Stimulated activated CD8-positive, alpha-beta memory T cell treated with anti-CD3 and anti-CD28 coated beads, Interleukin-12 subunit alpha, Interleukin-12 subunit beta, amount 100 ng/mL, for 1 hour (primary cell): ENCODE results near the gene ZNF564.
"Not testable (repeated sequence)": the region's sequence is repeated elsewhere in the genome, so short reads cannot be mapped to it uniquely, and the experiment has no call there.

Experiments used
- DNase-seq: peaks from one replicate; pipeline ENCODE4 v3.0.0-alpha.2; 2020; ENCODE audit warnings: low read depth

The ZNF564 gene

DNA sequence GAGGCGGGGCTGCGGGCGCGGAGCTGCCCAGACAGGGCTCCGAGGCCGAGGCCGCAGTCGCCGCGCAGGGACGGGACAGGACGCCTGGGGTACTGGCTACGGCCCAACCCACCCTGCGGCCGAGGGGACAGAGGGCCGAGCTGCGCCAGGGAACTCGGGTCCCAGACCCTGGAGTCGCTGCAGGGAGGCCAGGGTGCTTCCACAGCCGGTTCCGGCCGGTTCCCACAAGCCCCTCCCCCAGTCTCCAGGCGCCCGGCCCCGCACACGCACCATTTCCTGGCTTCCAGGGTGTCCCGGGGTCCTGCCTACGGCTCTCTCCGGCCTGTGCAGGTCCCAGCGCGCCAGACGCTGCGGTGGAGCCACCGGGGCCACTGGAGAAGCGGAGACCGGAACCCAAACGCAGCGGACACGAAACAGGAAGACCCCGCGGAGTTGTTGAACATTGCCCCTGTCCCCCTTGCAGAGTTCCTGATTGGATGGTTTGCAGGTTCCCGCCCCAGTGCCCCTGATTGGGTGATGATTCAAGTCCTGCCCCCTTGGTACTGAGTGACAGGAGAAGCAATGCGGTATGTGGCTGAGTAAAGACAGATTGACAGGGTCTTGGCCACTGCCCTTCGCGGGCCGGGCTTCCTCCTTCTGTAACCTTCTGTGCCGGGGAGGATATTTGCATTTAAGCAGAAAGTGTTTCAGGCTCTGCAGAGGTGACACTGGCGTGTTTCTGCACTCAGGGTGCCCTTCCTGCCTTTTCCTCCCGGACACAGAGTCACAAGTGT is at the start of gene ZNF564:
TSS of gene ZNF564 (minus strand) at position 423 of the 773 bp plus-strand sequence. CDS start at position 273, 150 bp downstream.
- peak; percentile 81 for DNase-seq

DNA sequence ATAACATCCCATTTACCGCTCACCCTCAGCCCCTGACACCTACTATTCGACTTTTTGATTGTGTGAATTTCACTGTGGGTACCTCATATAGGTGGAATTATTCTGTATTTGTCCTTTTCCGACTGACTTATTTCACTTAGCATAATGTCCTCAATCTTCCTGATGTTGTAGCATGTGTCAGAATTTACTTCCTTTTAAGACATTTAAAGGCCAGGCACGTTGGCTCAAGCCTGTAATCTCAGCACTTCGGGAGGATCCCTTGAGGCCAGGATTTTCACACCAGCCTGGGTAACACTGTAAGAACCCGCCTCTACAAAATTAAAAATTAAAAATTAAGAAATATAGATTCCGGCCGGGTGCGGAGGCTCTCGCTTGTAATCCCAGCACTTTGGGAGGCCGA is 46.3 kb upstream of the ZNF564 start:
- DNase-seq, result no peak

DNA sequence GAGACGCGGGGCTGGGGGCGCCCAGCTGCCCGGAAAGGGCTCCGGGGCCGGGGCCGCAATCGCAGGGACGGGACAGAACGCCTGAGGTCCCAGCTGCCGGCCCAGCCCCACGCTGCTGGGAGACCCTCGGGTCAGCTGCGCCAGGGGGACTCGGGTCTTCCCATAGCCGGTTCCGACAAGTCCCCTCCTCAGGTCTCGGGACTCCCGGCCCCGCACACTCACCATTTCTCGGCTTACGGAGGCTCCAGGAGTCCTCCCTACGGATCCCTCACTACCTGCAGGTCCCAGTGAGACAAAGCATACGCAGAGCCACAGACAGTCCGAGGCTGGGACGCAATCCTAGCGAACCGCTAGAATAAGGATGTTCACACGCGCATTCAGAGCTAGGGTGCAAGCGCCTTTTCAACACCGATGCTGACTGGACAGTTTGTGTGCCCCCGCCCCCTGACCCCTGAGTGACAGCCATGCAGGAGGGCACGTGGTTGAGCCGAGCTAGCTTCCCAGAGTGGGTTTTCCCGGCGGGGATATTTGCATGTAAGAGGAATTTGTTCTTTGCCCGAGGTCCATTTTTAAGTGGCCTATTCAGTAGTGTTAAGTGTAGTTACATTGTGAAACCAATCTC is 45.8 kb upstream of the ZNF564 start:
- no peak for DNase-seq

DNA sequence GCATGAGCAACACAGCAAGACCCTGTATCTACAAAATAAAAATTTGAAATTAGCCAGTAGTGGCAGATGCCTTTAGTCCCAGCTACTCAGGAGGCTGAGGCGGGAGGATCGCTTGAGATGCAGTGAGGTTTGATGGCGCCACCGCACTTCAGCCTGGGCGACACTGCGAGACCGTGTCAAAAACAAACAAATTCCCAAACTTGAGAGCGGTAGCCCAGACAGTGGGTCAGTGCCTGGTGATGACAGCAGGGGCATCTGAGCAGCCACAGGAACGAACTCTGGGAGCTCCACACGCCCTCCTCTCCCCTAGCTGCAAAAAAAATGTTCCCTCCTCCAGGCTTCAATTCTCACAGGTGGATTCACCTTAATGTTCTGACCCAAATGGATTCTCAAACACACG is 45.2 kb upstream of the ZNF564 start:
- DNase-seq, result no peak

DNA sequence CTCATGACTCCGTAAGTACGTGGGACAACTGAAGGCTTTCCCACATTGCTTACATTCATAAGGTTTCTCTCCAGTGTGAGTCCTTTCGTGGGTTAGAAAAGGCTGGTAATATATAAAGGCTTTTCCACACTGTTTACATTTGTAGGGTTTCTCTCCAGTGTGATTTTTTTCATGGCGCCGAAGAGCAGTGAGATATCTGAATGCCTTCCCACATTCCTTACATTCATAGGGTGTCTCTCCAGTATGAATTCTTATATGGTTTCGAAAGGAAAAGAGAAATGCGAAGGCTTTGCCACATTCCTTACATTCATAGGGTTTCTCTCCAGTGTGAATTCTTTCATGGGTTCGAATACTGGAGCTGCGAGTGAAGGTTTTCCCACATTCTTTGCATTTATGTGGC is 29.8 kb upstream of the ZNF564 start:
- no peak for DNase-seq

DNA sequence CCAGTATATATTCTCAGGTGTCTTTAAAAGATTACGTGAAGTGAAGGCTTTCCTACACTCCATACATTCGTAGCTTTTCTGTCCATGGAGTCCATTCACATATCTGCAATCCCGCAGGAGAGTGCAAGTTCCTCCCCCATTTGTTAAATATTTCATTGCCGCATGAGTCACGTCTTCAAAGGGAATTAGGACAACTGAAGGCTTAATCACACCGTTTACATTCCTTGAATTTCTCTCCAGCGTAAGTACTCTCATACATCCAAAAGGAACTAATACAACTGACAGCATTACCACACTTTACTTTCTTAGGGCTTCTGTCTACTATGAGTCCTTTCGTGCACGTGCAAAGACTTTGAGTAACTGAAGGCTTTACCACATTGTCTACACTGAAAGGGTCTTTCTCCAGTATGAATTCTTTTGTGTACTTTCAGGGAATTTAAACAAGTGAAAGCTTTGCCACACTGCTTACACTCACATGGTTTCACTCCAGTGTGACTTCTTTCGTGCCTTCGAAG is 29.0 kb upstream of the ZNF564 start:
- no peak for DNase-seq

DNA sequence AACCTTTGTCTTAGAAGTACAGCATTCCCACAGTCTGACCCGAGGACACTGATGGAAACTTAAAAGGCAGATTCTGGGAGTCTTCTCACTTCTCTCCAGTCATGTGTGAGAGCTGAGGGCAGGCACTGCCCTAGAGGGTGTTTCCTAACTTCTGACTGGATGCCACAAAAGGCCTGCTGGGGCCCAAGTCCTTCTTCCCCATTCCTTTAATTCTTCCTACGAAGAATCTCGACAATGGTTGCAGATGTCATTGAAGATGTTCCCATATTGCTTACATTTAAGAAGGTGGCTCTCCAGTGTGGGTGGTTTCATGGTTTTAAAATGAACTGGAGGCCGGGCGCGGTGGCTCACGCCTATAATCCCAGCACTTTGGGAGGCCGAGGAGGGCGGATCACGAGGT is 27.4 kb upstream of the ZNF564 start:
- no peak for DNase-seq

DNA sequence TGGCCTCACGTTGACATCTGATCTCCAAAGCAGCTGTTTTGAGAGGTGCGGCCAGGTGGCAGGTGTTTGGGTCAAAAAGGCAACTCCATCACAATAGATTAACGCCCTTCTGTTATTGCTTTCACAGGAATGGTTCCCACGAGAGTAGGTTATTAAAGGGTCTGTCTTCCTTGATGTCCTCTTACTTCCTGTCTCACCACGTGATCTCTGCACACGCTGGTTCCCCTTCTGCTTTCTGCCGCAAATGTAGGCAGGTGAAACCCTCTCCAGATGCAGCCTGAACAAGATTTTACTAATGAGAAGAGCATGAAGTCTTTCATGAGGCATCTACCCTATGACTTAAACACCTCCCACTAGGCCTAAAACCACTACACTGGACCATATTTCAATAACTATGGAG is 22.8 kb upstream of the ZNF564 start:
- DNase-seq, result no peak

DNA sequence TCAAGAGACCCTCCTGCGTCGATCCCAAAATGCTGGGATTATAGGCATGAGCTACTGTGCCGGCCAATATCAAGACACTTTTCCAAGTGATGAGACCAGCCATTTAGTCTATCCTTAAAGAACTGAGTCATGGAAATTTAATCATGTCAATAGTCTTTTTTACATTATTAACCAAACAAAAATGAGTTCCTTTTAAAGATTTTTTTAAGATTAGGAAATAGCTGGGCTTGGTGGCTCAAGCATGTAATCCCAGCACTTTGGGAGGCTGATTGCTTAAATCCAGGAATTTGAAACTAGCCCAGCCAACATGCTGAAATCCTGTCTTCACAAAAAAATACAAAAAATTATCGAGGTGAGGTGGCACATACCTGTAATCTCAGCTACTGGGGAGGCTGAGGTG is 16.7 kb upstream of the ZNF564 start:
- no peak for DNase-seq

DNA sequence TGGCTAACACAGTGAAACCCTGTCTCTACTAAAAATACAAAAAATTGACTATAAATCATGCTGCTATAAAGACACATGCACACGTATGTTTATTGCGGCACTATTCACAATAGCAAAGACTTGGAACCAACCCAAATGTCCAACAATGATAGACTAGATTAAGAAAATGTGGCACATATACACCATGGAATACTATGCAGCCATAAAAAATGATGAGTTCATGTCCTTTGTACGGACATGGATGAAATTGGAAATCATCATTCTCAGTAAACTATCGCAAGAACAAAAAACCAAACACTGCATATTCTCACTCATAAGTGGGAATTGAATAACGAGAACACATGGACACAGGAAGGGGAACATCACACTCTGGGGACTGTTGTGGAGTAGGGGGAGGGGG is 15.1 kb upstream of the ZNF564 start:
- DNase-seq, result not testable (repeated sequence)

DNA sequence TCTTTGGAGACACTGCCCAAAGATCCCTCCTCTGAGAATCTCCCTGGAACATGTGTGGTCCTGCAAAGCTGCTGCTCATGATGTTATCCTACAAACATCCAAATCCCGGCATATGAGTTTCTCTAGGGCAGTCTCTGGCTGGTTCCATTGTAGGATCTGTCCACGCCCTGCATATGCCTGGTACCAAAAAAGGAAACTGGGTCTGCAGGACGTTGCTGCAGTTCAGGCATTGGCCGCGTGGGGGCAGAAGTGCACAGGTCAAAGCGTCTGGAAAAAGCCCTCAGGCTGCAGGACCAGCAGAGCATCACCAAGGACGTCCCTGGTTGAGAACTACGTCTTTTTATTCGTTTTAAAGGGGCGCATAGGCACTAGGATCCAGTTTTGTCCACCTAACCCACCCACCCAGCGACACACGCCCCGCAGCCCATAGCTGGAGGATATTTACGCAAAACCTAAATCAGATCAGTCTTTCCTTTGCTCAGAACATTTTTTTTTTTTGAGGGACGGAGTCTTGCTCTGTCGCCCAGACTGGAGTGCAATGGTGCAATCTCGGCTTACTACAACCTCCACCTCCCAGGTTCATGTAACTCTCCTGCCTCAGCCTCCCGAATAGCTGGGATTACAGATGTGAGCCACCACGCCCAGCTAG is 12.9 kb upstream of the ZNF564 start:
- peak; percentile 88 for DNase-seq

DNA sequence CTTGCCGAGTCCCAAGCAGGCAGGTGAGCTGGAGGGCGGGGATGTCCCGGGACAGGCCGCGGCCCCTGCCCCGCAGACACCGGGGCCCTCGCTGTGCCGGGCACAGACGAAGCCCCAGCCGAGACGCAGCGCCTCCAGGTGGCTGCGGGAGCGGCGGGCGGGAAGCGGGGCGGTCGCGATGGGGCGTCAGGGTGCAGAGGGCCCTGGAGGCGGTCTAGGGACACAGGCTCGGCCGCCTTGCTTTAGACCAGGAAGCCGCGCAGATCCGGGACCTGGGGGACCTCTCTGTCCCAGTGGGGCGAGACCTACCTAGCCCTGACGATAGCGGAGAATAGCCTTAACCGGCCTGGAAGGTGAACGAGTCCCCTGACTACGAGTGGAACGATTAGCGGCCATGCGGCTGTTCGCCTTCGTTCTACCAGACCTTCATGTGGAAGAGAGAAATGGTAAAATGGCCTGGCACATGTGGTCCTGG is 4.2 kb upstream of the ZNF564 start:
- no peak for DNase-seq

DNA sequence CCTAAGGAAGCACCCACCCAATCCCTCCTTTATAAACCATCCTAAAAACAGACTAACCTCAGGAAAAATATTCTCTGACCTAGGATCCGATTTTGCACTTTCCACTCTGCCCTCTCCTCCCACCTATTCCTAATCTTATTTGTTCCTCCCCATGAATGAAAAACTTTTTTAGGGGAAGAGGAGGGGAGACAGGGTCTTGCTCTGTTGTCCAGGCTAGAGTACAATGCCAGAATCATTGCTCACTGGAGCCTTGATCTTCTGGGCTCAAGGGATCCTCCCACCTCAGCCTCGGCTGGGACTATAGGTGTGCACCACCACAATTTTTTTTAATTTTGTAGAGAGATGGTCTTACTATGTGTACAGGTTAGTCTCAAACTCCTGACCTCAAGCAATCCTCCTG is 4.4 kb downstream of the ZNF564 start:
- no peak for DNase-seq

DNA sequence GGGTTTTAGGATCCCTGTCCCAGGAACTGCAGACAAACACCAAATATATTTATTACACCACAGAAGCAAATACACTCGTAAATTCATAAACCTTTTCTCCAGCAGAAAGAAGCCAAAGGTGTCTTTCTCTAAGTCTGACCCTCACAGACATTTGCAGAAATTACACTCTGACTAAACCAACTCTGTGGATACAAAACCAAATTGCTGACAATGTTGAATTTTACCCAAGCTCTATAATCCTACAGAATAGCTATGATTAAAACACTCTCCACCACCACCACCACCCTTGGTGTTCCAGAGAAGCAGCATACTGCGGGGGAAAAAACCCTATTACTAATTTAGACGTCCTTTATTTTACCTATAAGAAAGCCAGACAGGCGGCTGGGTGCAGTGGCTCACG is 5.2 kb downstream of the ZNF564 start:
- DNase-seq, result no peak

DNA sequence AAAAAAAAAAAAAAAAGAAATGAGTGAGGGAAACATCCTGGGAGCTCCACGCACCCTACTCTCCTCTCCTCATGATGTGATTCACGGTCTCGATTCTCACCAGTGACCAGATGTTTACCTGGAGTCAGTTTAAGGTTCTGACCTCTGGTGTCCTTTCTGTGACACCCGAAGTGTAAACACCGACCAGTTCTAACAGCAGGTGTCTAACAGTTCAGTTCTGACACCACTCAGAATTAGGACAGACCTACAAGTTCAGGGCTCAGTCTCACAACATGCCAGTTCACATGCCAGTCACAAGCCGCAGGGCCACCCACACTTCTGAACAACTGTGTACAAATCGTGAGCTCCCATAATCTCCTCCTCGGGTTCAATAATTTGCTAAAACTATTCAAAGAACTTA is 6.0 kb downstream of the ZNF564 start:
- no peak for DNase-seq

DNA sequence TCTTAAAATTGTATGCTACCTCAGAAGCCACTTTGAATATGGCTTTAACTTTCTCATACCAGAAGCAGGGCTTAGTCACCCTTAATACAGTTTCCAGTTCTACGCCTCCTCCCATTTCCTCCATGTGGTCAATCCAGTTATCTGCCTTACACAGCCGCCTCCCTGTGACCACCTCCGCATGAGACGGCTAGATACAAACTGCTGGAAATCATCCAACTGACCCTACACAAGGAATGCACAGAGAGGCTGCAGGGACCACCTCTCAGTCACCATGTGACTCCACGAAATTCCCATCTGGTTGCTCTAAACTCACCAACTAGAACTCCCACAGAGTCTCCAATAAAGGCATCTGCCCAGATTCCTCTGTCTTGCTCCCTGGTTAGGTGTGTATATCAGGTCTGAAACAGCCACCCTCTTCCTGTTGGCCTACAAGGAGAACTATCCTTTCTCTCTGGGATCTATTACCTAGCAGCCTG is 6.8 kb downstream of the ZNF564 start:
- DNase-seq, result no peak

DNA sequence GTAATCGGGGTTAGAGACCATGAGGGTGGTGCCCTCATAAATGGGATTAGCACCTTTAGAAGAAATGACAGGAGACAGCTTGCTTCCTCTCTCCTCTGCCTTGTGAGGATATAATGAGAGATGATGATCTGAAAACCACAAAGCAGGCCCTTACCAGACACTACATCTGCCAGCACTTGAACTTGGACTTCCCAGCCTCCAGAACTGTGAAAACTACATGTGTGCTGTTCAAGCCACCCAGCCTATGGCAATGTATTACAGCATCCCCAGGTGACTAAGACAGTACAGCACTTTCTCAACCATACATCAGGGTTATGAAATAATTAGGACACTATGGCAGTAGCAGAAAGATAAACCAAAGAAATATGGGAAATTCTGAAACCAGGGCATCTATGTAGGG is 7.4 kb downstream of the ZNF564 start:
- no peak for DNase-seq

DNA sequence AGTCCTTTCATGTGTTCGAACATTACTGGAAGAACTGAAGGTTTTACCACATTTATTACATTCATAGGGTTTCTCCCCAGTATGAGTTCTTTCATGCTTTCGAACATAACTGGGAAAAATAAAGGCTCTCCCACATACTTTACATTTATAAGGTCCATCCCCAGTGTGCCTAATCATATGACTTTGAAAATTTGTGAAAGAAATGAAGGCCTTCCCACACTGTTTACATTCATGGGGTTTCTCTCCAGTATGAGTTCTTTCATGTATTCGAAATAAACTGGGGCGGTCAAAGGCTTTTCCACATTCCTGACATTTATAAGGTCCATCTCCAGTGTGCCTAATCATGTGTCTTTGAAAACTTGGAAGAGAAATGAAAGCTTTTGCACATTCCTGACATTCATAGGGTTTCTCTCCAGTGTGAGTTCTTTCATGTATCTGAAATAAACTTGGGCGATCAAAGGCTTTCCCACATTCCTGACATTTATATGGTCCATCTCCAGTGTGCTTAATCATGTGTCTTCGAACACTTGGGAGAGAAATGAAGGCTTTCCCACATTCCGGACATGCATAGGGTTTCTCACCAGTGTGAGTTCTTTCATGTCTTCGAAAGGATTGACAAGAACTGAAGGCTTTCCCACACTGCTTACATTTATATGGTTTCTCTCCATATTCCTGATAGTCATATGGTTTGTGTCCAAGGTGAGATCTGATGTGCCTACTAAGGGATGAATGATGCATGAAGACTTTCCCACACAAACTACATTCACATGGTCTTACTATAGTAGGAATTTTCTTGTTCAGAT is 24.0 kb downstream of the ZNF564 start:
- no peak for DNase-seq

DNA sequence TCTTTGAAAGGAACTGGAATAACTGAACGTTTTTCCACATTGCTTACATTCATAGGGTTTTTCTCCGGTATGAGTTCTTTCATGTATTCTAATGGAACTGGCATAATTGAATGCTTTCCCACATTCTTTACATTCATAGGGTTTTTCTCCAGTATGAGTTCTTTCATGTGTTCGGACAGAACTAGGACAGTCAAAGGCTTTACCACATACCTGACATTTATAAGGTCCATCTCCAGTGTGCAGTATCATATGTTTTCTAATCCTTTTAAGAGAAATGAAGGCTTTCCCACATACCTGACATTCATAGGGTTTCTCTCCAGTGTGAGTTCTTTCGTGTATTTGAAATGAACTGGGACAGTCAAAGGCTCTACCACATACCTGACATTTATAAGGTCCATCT is 24.7 kb downstream of the ZNF564 start:
- DNase-seq, result no peak

DNA sequence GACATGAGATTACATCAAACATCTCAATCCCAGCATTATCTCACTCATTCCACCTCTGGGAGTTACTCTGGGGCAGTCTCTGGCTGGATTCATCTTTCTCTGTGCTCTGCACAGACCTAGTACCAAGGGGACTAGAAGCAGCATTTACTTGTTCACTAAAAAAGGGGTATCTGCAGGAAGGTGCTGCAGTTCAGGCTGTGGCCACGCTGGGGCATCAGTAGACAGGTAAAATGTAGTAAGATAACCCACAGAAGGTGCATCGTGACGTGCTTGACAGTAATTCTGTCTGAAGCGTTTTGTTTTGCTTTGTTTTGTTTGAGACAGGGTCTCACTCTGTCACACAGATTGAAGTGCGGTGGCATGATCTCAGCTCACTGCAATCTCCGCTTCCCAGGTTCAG is 29.3 kb downstream of the ZNF564 start:
- DNase-seq, result no peak

DNA sequence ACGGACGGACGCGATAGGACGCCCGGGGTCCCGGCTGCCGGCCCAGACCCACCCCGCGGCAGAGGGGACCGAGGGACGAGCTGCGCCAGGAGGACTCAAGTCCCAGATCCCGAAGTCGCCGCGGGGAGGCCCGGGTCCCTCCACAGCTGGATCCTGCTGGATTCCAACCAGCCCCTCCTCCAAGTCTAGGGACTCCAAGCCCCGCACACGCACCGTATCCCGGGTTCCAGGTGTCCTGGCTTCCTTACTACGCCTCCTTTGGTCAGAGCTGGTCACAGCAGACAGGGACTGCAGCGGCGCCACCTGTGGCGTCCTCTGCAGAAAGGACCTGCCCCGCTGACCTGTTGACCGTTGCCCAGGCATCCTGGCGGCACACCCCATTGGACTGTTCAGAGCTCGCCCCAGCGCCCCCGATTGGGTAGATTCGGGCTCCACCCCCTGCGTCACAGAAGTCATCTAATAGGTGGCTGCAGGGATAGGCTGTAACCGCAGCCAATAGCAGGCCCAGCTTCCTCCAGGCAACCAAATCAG is 37.7 kb downstream of the ZNF564 start:
- no peak for DNase-seq

DNA sequence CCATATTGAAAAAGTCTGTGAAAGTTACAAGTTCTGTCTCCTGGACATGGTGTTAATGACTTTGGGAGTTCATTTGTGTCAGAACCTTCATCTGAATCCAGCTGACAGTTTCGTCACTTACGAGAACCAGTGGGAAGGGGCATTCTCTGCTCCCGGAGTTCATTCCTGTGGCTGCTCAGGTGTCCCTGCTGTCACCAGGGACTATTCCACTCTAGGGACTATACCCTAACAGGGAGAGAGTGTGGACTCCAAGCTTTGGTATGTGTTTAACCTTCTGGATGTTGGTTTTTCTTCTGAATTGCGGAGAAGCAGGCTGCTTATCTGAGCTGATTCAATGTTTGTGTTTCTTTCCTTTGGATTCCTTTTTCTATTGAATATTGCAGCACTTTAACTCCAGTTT is 54.2 kb downstream of the ZNF564 start:
- no peak for DNase-seq
